ENCODE data around the gene CCDC107. TPM values are rescaled to one million over a fixed set of nuclear protein-coding genes. Genes with fewer than 3 reads are reported as not detected.

The CCDC107 gene
- total RNA-seq, 2 experiments from 2014 or later, result 11.4 to 20.3 TPM

DNA sequence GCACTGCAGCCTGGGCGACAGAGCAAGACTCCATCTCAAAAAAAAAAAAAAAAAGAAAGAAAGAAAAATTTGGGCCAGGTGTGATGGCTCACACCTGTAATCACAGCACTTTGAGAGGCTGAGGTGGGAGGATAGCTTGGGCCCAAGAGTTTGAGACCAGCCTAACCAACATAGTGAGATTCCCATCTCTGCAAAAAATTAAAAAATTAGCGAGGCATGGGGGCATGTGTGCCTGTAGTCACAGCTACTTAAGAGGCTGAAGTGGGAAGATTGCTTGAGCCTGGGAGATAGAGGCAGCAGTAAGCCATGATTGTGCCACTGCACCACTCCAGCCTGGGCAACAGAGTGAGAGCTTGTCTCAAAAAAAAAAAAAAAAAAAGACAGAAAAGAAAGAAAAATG lies 4.5 kb upstream of the CCDC107 start:
- Histone ChIP-seq H3K9me2 (ENCODE audit: insufficient read depth, low read length) (no peaks in the 10 kb centered on the region), H4K20me1 (ENCODE audit: insufficient read depth, low read length) (no peaks in the 10 kb centered on the region), H3K27ac (ENCODE audit: low read depth, low read length, poor library complexity, severe bottlenecking) (no peak overlapping the region), H3K4me2 (ENCODE audit: low read length) (no peak overlapping the region), H3K4me3 (ENCODE audit: low read depth, low read length, poor library complexity, severe bottlenecking) (no peak overlapping the region), H3K9me3 (ENCODE audit: low read length) (no peaks in the 10 kb centered on the region), H2AFZ (ENCODE audit: low read length) (no peak overlapping the region; the same call in 1 of the 2 replicates), H3K79me2 (ENCODE audit: insufficient read depth, low read depth, low read length) (peaks cover 31% of the 10 kb centered on the region; the same call in 1 of the 2 replicates), H3K4me1 (ENCODE audit: insufficient read depth, low read length, poor library complexity, severe bottlenecking) (peaks cover 50% of the 10 kb centered on the region), H3K36me3 (ENCODE audit: insufficient read depth, low read length) (peaks cover 16% of the 10 kb centered on the region)
- TF ChIP-seq, protein P1, sequence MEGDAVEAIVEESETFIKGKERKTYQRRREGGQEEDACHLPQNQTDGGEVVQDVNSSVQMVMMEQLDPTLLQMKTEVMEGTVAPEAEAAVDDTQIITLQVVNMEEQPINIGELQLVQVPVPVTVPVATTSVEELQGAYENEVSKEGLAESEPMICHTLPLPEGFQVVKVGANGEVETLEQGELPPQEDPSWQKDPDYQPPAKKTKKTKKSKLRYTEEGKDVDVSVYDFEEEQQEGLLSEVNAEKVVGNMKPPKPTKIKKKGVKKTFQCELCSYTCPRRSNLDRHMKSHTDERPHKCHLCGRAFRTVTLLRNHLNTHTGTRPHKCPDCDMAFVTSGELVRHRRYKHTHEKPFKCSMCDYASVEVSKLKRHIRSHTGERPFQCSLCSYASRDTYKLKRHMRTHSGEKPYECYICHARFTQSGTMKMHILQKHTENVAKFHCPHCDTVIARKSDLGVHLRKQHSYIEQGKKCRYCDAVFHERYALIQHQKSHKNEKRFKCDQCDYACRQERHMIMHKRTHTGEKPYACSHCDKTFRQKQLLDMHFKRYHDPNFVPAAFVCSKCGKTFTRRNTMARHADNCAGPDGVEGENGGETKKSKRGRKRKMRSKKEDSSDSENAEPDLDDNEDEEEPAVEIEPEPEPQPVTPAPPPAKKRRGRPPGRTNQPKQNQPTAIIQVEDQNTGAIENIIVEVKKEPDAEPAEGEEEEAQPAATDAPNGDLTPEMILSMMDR (conservative IDR thresholded peaks at IDR 0.05; ENCODE audit: low read length), result no peak
- TF ChIP-seq EZH2phosphoT487 (IDR thresholded peaks at IDR 0.05; ENCODE audit: borderline replicate concordance, low read depth, low read length), result no peak
- intact Hi-C loops (cut with micrococcal nuclease; ENCODE audit: unreplicated experiment), result no loop called here
- CTCF ChIA-PET (ENCODE audit: unreplicated experiment), result no interaction called here
- POLR2A ChIA-PET, result interaction anchor here (0.6 to 1.2 kb wide), 6 partner anchors 11 to 90 kb away, joined by 3 to 5 read pairs (median 3); partner anchors contain the start of gene ARHGEF39
- no peak for DNase-seq (ENCODE audit: low spot score)
- BruUV-seq (replicated peaks), result no TSS peak

DNA sequence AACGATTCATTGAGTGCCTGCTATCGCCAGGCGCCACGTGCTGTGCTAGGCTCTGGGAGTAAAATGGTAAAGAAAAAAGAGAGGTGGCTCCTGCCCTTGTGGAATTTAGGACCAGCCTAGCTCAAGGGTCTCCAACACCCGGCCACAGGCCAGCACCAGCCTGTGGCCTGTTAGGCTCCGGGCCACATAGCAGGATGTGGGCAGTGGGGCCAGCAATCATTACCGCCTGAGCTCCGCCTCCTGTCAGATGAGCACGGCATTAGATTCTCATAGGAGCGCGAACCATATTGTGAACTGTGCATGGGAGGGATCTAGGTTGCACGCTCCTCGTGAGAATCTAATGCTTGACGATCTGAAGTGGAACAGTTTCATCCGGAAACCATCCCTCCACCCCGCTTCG lies 1.7 kb upstream of the CCDC107 start:
- no peak overlapping the region for H3K4me2 ChIP-seq (ENCODE audit: low read length)
- H3K27ac ChIP-seq (ENCODE audit: low read depth, low read length, poor library complexity, severe bottlenecking), result no peak overlapping the region
- no peak overlapping the region for H3K4me3 ChIP-seq (ENCODE audit: low read depth, low read length, poor library complexity, severe bottlenecking)
- POLR2A ChIA-PET, result interaction anchor here (0.9 to 3.9 kb wide), 7 partner anchors 9 to 92 kb away, joined by 3 to 47 read pairs (median 5); no protein-coding TSS in a partner anchor
- peaks cover 18% of the 10 kb centered on the region; the same call in 1 of the 2 replicates for H3K79me2 ChIP-seq (ENCODE audit: insufficient read depth, low read depth, low read length)
- intact Hi-C loops (cut with micrococcal nuclease; ENCODE audit: unreplicated experiment), result loop anchor here (2.0 to 5.0 kb wide), 2 partner anchors 158 to 171 kb away; partner anchors contain the start of genes FAM221B, HINT2 and TMEM8B
- TF ChIP-seq, protein P1 (conservative IDR thresholded peaks at IDR 0.05; ENCODE audit: low read length), result no peak
- no peak for TF ChIP-seq EZH2phosphoT487 (IDR thresholded peaks at IDR 0.05; ENCODE audit: borderline replicate concordance, low read depth, low read length)
- 0 out of 2 replicates have a peak, but pooled peaks cover 5% of the 10 kb centered on the region for H4K20me1 ChIP-seq (ENCODE audit: insufficient read depth, low read length)
- H3K9me3 ChIP-seq (ENCODE audit: low read length), result no peaks in the 10 kb centered on the region
- DNase-seq (ENCODE audit: low spot score), result no peak
- peaks cover 15% of the 10 kb centered on the region for H3K36me3 ChIP-seq (ENCODE audit: insufficient read depth, low read length)
- no peak overlapping the region for H2AFZ ChIP-seq (ENCODE audit: low read length)
- BruUV-seq (replicated peaks), result no TSS peak
- H3K9me2 ChIP-seq (ENCODE audit: insufficient read depth, low read length), result no peaks in the 10 kb centered on the region
- CTCF ChIA-PET (ENCODE audit: unreplicated experiment), result interaction anchor here (1.9 to 2.0 kb wide), 2 partner anchors 9 to 53 kb away, joined by 4 to 15 read pairs; no protein-coding TSS in a partner anchor
- peaks cover 64% of the 10 kb centered on the region for H3K4me1 ChIP-seq (ENCODE audit: insufficient read depth, low read length, poor library complexity, severe bottlenecking)

All from OCI-LY7 (cell line).